HG02678 (cell line): ENCODE results near the gene HECW1.
A peak's percentile ranks its signal among the peaks of the same experiment; 100 is the strongest.
"Not testable (repeated sequence)": the region's sequence is repeated elsewhere in the genome, so short reads cannot be mapped to it uniquely, and the experiment has no call there.

ENCODE experiments used
- ATAC-seq: cut with Tn5 transposase; IDR thresholded peaks from one replicate; pipeline ENCODE4 v1.9.1; 2021; ENCODE audit warnings: mild to moderate bottlenecking, moderate library complexity; ENCODE audit not compliant: unreplicated experiment

Gene HECW1

GRCh38 chr7:43560742-43561330, 448.4 kb downstream of the HECW1 start:
- ATAC-seq, result no peak

GRCh38 chr7:43562383-43562782, 449.9 kb downstream of the HECW1 start:
- no peak for ATAC-seq

GRCh38 chr7:43565786-43566185, 453.3 kb downstream of the HECW1 start:
- ATAC-seq, result no peak

- no peak for ATAC-seq
Observed at GRCh38 chr7:43568529-43568928, 456.1 kb downstream of the HECW1 start.

- peak; percentile 80 for ATAC-seq
Observed at GRCh38 chr7:43569424-43569823, 457.0 kb downstream of the HECW1 start.

GRCh38 chr7:43570688-43571365, 458.4 kb downstream of the HECW1 start:
- peak; percentile 62 for ATAC-seq

- ATAC-seq, result no peak
Observed at GRCh38 chr7:43572516-43573049, 460.1 kb downstream of the HECW1 start.

GRCh38 chr7:43573832-43574231, 461.4 kb downstream of the HECW1 start:
- not testable (repeated sequence) for ATAC-seq

GRCh38 chr7:43575506-43575905, 463.1 kb downstream of the HECW1 start:
- ATAC-seq, result no peak

- ATAC-seq, result no peak
Observed at GRCh38 chr7:43576241-43576640, 463.8 kb downstream of the HECW1 start.

- ATAC-seq, result no peak
Observed at GRCh38 chr7:43577485-43577951, 465.1 kb downstream of the HECW1 start.

- peak; percentile 70 for ATAC-seq
Observed at GRCh38 chr7:43582503-43583423, 470.3 kb downstream of the HECW1 start, which contains the start of gene STK17A. TSS of gene STK17A (plus strand) at chr7:43583108. CDS start at chr7:43583244, 136 bp downstream.

- ATAC-seq, result peak; percentile 22
Observed at GRCh38 chr7:43583424-43584194, 471.2 kb downstream of the HECW1 start.

- ATAC-seq, result no peak
Observed at GRCh38 chr7:43584195-43584586, 471.7 kb downstream of the HECW1 start.

GRCh38 chr7:43584733-43585132, 472.3 kb downstream of the HECW1 start:
- not testable (repeated sequence) for ATAC-seq

- ATAC-seq, result no peak
Observed at GRCh38 chr7:43585562-43585961, 473.1 kb downstream of the HECW1 start.

- no peak for ATAC-seq
Observed at GRCh38 chr7:43586251-43586900, 473.9 kb downstream of the HECW1 start.

- ATAC-seq, result no peak
Observed at GRCh38 chr7:43588477-43589132, 476.2 kb downstream of the HECW1 start.

GRCh38 chr7:43589133-43589478, 476.7 kb downstream of the HECW1 start:
- ATAC-seq, result no peak
